Measurements from ENCODE around the gene HLF.

HLF gene

GRCh38 chr17:55245986-55246385, 18.8 kb upstream of the HLF start:
- TF ChIP-seq POLR2AphosphoS5 (IDR thresholded peaks at IDR 0.05; ENCODE audit: low read depth, low read length) = no peak
- no peak for TF ChIP-seq POU2F2 (IDR thresholded peaks at IDR 0.05; ENCODE audit: low read depth, low read length)
- no peak for TF ChIP-seq TAF1 (IDR thresholded peaks at IDR 0.05; ENCODE audit: low read depth, low read length)
- no peak for TF ChIP-seq SPI1 (IDR thresholded peaks at IDR 0.05; ENCODE audit: low read depth, low read length)
- no peak for TF ChIP-seq POLR2A (IDR thresholded peaks at IDR 0.05; ENCODE audit: low read depth, low read length)
- TF ChIP-seq PAX5 (IDR thresholded peaks at IDR 0.05; ENCODE audit: insufficient read depth, low read length, severe bottlenecking) = no peak
- no peak for DNase-seq (ENCODE audit: insufficient read length, low spot score)
- FAIRE-seq = no peak

DNA sequence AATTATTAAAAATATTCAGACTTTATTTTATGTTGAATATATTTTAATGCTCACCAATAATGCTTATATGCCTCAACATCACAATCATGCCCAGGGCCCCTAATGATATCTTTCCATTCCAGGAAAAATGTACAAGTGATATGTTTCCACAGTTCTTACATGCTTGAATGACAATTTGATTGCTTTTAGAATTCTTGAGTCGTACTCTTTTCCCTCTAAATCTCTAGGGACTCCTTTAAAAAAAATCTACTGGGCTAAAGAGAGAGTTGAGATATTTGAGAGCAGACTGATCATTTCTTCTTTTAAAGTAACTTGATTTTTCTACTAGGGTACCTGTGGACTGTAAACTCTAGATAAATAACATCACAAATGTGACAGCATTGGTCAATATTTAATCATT, 18.2 kb upstream of the HLF start:
- FAIRE-seq = no peak
- TF ChIP-seq POLR2A (IDR thresholded peaks at IDR 0.05; ENCODE audit: low read depth, low read length) (no peak), PAX5 (IDR thresholded peaks at IDR 0.05; ENCODE audit: insufficient read depth, low read length, severe bottlenecking) (no peak), TAF1 (IDR thresholded peaks at IDR 0.05; ENCODE audit: low read depth, low read length) (no peak), SPI1 (IDR thresholded peaks at IDR 0.05; ENCODE audit: low read depth, low read length) (no peak), POLR2AphosphoS5 (IDR thresholded peaks at IDR 0.05; ENCODE audit: low read depth, low read length) (no peak)

DNA sequence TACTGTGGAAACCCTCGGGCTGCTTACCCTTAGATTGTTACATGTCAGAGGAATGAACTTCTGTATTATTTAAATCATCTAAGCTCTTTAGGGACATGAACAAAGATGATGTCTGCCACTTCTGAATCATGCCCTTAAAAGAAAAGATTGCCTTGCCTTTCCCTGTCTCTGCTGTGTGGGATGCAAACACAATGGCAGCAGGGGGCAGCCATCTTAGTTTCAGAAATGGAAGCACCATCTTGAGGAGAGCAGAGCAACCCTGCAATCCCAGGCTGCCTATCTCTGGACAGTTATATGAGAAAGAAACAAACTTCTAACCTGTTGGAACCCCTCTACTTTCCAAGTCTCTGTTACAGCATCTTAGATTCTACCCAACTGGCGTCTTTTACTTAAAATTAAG, 16.7 kb upstream of the HLF start:
- TF ChIP-seq POU2F2 (IDR thresholded peaks at IDR 0.05; ENCODE audit: low read depth, low read length) (no peak), PAX5 (IDR thresholded peaks at IDR 0.05; ENCODE audit: insufficient read depth, low read length, severe bottlenecking) (no peak), POLR2AphosphoS5 (IDR thresholded peaks at IDR 0.05; ENCODE audit: low read depth, low read length) (no peak), POLR2A (IDR thresholded peaks at IDR 0.05; ENCODE audit: low read depth, low read length) (no peak)
- DNase-seq (ENCODE audit: insufficient read length, low spot score) = no peak
- FAIRE-seq = no peak

More for the DNA sequence above, 18.2 kb upstream of the HLF start:
- no peak for DNase-seq (ENCODE audit: insufficient read length, low spot score)

DNA sequence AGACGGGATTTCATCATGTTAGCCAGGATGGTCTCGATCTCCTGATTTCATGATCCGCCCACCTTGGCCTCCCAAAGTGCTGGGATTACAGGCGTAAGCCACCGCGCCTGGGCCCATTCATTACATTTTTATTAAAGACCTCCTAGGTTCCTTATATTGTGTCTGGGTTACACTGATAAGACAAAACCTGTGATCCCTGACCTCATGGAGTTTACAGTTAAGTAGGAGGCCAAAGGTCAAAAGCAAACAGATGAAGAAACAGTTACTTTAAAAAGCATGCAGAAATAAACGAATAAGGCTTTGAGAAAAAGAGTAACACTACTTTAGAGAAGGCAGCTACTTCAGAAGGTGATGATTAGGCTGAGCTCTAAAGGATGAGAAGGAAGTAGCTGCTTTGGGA, 14.9 kb upstream of the HLF start:
- DNase-seq (ENCODE audit: insufficient read length, low spot score) (no peak), FAIRE-seq (no peak)
- TF ChIP-seq POU2F2 (IDR thresholded peaks at IDR 0.05; ENCODE audit: low read depth, low read length) = no peak
- TF ChIP-seq TAF1 (IDR thresholded peaks at IDR 0.05; ENCODE audit: low read depth, low read length) = no peak
- TF ChIP-seq SPI1 (IDR thresholded peaks at IDR 0.05; ENCODE audit: low read depth, low read length) = no peak
- TF ChIP-seq POLR2A (IDR thresholded peaks at IDR 0.05; ENCODE audit: low read depth, low read length) = no peak
- no peak for TF ChIP-seq POLR2AphosphoS5 (IDR thresholded peaks at IDR 0.05; ENCODE audit: low read depth, low read length)
- TF ChIP-seq PAX5 (IDR thresholded peaks at IDR 0.05; ENCODE audit: insufficient read depth, low read length, severe bottlenecking) = no peak

DNA sequence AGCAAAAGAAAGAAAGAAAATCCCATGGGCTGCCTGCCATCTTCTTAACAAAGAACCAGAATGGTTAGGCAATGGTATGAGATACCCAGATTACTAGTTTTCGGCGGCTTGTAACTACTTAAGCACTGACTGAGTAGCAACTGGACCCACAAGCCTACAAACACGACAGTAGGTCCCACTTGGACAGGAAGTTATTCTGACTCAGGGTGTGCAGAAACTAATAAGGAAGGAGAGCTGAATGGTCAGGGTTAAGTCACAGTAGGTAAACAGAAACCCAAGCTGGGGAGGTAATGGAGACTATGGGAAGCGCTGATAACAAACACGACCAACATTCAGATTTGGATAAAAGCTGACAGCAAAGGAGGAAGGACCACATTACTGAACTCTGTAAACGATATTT, 10.4 kb upstream of the HLF start:
- no peak for FAIRE-seq
- no peak for TF ChIP-seq POU2F2 (IDR thresholded peaks at IDR 0.05; ENCODE audit: low read depth, low read length)
- no peak for TF ChIP-seq PAX5 (IDR thresholded peaks at IDR 0.05; ENCODE audit: insufficient read depth, low read length, severe bottlenecking)
- TF ChIP-seq TAF1 (IDR thresholded peaks at IDR 0.05; ENCODE audit: low read depth, low read length) = no peak
- no peak for TF ChIP-seq SPI1 (IDR thresholded peaks at IDR 0.05; ENCODE audit: low read depth, low read length)
- no peak for TF ChIP-seq POLR2A (IDR thresholded peaks at IDR 0.05; ENCODE audit: low read depth, low read length)
- no peak for DNase-seq (ENCODE audit: insufficient read length, low spot score)

DNA sequence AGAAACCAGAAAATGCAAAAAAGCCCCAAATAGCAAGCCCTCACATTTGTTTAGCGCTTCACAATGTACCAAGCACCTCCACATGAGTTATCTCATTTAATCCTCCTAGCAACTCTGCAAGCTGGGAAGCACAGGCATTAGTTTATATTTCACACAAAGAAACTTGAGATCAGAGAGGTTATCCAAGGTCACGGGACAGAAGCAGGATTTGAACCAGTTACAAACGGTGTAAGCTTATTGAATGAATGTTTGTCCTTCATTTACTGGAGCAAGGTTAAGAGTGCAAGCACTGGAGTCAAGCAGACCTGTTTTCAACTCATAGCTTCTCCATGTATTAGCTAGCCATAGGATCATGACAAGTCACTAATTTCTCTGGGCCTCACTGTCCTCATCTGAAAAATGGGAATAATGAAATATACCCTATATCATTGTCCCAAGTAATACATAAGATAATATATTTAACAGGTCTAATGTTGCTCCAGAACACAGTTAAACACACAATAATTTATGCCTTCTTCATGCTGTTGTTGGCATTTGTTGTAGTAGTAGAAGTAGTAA, 6.1 kb upstream of the HLF start:
- FAIRE-seq = no peak
- DNase-seq (ENCODE audit: insufficient read length, low spot score) = no peak
- TF ChIP-seq POU2F2 (IDR thresholded peaks at IDR 0.05; ENCODE audit: low read depth, low read length) (no peak), POLR2AphosphoS5 (IDR thresholded peaks at IDR 0.05; ENCODE audit: low read depth, low read length) (no peak), POLR2A (IDR thresholded peaks at IDR 0.05; ENCODE audit: low read depth, low read length) (no peak)

DNA sequence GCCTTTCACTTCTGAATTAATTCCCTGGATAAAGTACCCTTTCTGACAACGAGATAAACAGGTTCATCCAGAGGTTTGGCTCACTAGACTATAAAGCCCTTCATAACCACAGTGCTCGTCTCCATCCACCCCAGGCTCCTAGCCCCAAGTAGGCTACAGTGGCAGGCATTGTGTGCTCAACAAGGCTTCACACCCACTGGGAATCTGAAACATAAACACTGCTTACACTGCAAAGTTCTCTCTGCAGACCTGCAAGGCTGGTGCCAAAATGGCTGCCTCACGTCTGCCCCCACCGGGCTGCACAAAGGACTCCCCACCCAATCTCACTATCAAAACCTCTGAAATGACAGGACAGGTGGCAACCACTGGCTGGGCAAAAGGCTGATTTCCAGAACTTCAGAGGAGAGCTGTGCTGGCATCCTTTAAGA, 5.1 kb upstream of the HLF start:
- no peak for FAIRE-seq
- DNase-seq (ENCODE audit: insufficient read length, low spot score) = no peak
- TF ChIP-seq POLR2A (IDR thresholded peaks at IDR 0.05; ENCODE audit: low read depth, low read length) = no peak

GRCh38 chr17:55261311-55261710, 3.4 kb upstream of the HLF start:
- TF ChIP-seq PAX5 (IDR thresholded peaks at IDR 0.05; ENCODE audit: insufficient read depth, low read length, severe bottlenecking) (no peak), TAF1 (IDR thresholded peaks at IDR 0.05; ENCODE audit: low read depth, low read length) (no peak), SPI1 (IDR thresholded peaks at IDR 0.05; ENCODE audit: low read depth, low read length) (no peak), POU2F2 (IDR thresholded peaks at IDR 0.05; ENCODE audit: low read depth, low read length) (no peak), POLR2AphosphoS5 (IDR thresholded peaks at IDR 0.05; ENCODE audit: low read depth, low read length) (no peak)
- DNase-seq (ENCODE audit: insufficient read length, low spot score) = no peak
- no peak for FAIRE-seq

DNA sequence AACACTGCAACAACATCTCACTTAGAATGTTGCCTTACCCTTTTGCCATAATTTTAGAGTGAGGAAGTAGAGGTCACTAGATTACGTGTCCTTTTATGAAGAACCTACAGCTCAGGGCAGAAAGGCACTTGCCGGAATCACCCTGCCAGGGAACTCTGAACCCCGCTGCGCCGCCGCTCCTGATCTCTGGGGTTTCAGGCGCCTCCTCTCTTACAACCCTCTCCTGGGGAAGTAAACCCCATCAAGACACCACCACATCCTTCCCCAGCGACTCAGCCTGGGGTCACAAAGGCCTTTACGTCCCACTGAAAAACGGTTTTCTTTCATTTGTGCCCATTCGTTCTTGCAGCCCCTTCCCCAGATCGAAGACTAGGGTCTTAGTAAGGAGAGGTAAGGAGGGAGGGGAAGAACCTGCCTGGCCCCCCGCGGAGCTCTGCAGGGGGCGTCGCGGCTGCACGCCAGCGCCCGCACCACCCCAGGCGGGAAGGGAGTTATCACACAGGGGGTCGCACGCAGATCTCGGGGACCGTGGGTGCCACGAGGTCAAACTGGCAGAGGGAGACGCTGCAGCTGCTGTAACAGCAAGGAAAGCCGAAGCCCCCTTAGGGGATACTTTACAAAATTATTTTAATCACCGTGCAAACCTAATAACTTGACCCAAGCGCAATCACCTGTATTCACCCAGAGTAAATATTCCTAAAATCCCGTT, 1.0 kb upstream of the HLF start:
- TF ChIP-seq TAF1 (IDR thresholded peaks at IDR 0.05; ENCODE audit: low read depth, low read length) = no peak
- TF ChIP-seq POLR2A (IDR thresholded peaks at IDR 0.05; ENCODE audit: low read depth, low read length) = no peak
- TF ChIP-seq POLR2AphosphoS5 (IDR thresholded peaks at IDR 0.05; ENCODE audit: low read depth, low read length) = no peak
- TF ChIP-seq PAX5 (IDR thresholded peaks at IDR 0.05; ENCODE audit: insufficient read depth, low read length, severe bottlenecking) = no peak
- no peak for TF ChIP-seq POU2F2 (IDR thresholded peaks at IDR 0.05; ENCODE audit: low read depth, low read length)
- no peak for TF ChIP-seq SPI1 (IDR thresholded peaks at IDR 0.05; ENCODE audit: low read depth, low read length)
- FAIRE-seq = no peak

GRCh38 chr17:55264278-55264644, 499 bp upstream of the HLF start:
- DNase-seq (ENCODE audit: insufficient read length, low spot score) (no peak), FAIRE-seq (peak; percentile 23)
- TF ChIP-seq SPI1 (IDR thresholded peaks at IDR 0.05; ENCODE audit: low read depth, low read length) (no peak), TAF1 (IDR thresholded peaks at IDR 0.05; ENCODE audit: low read depth, low read length) (no peak), PAX5 (IDR thresholded peaks at IDR 0.05; ENCODE audit: insufficient read depth, low read length, severe bottlenecking) (no peak), POLR2AphosphoS5 (IDR thresholded peaks at IDR 0.05; ENCODE audit: low read depth, low read length) (no peak), POLR2A (IDR thresholded peaks at IDR 0.05; ENCODE audit: low read depth, low read length) (no peak), POU2F2 (IDR thresholded peaks at IDR 0.05; ENCODE audit: low read depth, low read length) (no peak)

More for the DNA sequence above, 1.0 kb upstream of the HLF start:
- DNase-seq (ENCODE audit: insufficient read length, low spot score) = no peak
